ENCODE data around the gene R3HDM4. TPM values are rescaled to one million over a fixed set of nuclear protein-coding genes. Genes with fewer than 3 reads are reported as not detected.

The R3HDM4 gene
- total and polyA plus RNA-seq, 11 donors: 17.1 to 47.1 (median 24.2) TPM

GRCh38 chr19:950352-951066 lies 37.5 kb upstream of the R3HDM4 start:
- no peak overlapping the region for H3K4me3 ChIP-seq
- no peaks in the 10 kb centered on the region for H3K27me3 ChIP-seq
- TF ChIP-seq POLR2A (IDR thresholded peaks at IDR 0.05) (no peak), CTCF (IDR thresholded peaks at IDR 0.05) (no peak)
- DNase-seq (no peak), ATAC-seq (no peak)
- whole genome bisulfite sequencing, 4 donors: 82 to 93% (median 89%) methylated on average over 16 to 17 of the region's 17 CpGs
- H3K4me1 ChIP-seq: peaks cover 0 to 28% (median 0%) of the 10 kb centered on the region in 12 donors
- intact Hi-C loops (cut with DNase I): no loop called here
- no peaks in the 10 kb centered on the region for H3K9me3 ChIP-seq
- peaks cover 0 to 3% (median 0%) of the 10 kb centered on the region in 9 donors for H3K36me3 ChIP-seq
- no peak overlapping the region for H3K27ac ChIP-seq

GRCh38 chr19:948842-949496 lies 36.0 kb upstream of the R3HDM4 start:
- ATAC-seq (no peak), DNase-seq (no peak)
- peaks cover 0 to 28% (median 0%) of the 10 kb centered on the region in 12 donors for H3K4me1 ChIP-seq
- intact Hi-C loops (cut with DNase I): no loop called here
- no peak for TF ChIP-seq CTCF (IDR thresholded peaks at IDR 0.05)
- no peak for TF ChIP-seq POLR2A (IDR thresholded peaks at IDR 0.05)
- H3K9me3 ChIP-seq: no peaks in the 10 kb centered on the region
- H3K27me3 ChIP-seq: no peaks in the 10 kb centered on the region
- H3K4me3 ChIP-seq: no peak overlapping the region
- WGBS, 4 donors: 90 to 97% (median 93%) methylated on average over 16 to 25 of the region's 25 CpGs
- peaks cover 0 to 3% (median 0%) of the 10 kb centered on the region in 9 donors for H3K36me3 ChIP-seq
- no peak overlapping the region for H3K27ac ChIP-seq

- no peak for TF ChIP-seq CTCF (IDR thresholded peaks at IDR 0.05)
- no peak for TF ChIP-seq POLR2A (IDR thresholded peaks at IDR 0.05)
- DNase-seq (peak; percentile 63 to 88 (median 73)), ATAC-seq (peak; percentile 59 to 80 (median 73))
- intact Hi-C loops (cut with DNase I): no loop called here
- no peaks in the 10 kb centered on the region for H3K27me3 ChIP-seq
- H3K9me3 ChIP-seq: peaks cover 0 to 4% (median 0%) of the 10 kb centered on the region in 12 donors
- peak overlapping the region in 2 of 12 donors; percentile 13 to 33 for H3K27ac ChIP-seq
- H3K36me3 ChIP-seq: peaks cover 0 to 5% (median 0%) of the 10 kb centered on the region in 9 donors
- WGBS, 4 donors: 84 to 90% (median 87%) methylated on average over 34 to 47 of the region's 47 CpGs
- H3K4me3 ChIP-seq: no peak overlapping the region
- peaks cover 0 to 21% (median 0%) of the 10 kb centered on the region in 12 donors for H3K4me1 ChIP-seq
These were observed 34.9 kb upstream of the R3HDM4 start for GRCh38 chr19:947707-948539.

Data from heart left ventricle (tissue), 16 donors.